Measurements from ENCODE around the gene FANCD2.

- no peak for TF ChIP-seq CTCF (IDR thresholded peaks at IDR 0.05; ENCODE audit: poor library complexity, severe bottlenecking)
- TF ChIP-seq EZH2 (IDR thresholded peaks at IDR 0.05; ENCODE audit: borderline replicate concordance, insufficient read depth, low read length, poor library complexity, severe bottlenecking): no peak
- TF ChIP-seq EP300 (conservative IDR thresholded peaks at IDR 0.05; ENCODE audit: poor library complexity, severe bottlenecking): no peak
- TF ChIP-seq POLR2AphosphoS5 (IDR thresholded peaks at IDR 0.05): no peak
- TF ChIP-seq RAD21 (conservative IDR thresholded peaks at IDR 0.05): no peak
- no peak for TF ChIP-seq REST (IDR thresholded peaks at IDR 0.05; ENCODE audit: borderline replicate concordance)
Observed at GRCh38 chr3:10047876-10048275, 21.6 kb downstream of the FANCD2 start.
